ENCODE data around the gene MAP2.

- TF ChIP-seq EP300 (IDR thresholded peaks at IDR 0.05) (no peak), POLR2A (IDR thresholded peaks at IDR 0.05) (no peak), CTCF (IDR thresholded peaks at IDR 0.05) (no peak)
Measured at GRCh38 chr2:209766613-209767012, 342.8 kb downstream of the MAP2 start.

All from ovary (tissue), 3 donors.